SK-N-SH treated with all-trans-retinoic acid at 6 μM for 48 hours (cell line): ENCODE results near the gene ODC1.

Experiments used
- ARNTL ChIP-seq: fragments of 450-650 bp; formaldehyde crosslinking; IDR thresholded peaks from 2 replicates; pipeline ENCODE4 v1.5.0; 2020; ENCODE audit warnings: low read depth, mild to moderate bottlenecking, moderate library complexity, borderline replicate concordance
- BACH2 ChIP-seq: fragments of 250-450 bp; sonication (Bioruptor Pico); IDR thresholded peaks from 2 replicates; pipeline ENCODE4 v1.9.0; 2021; ENCODE audit warnings: mild to moderate bottlenecking, borderline replicate concordance
- CREB5 ChIP-seq: fragments of 250-450 bp; sonication (Bioruptor Pico); IDR thresholded peaks from 2 replicates; pipeline ENCODE4 v1.5.1; 2020; ENCODE audit warnings: low read depth, mild to moderate bottlenecking, moderate library complexity
- ESRRG ChIP-seq: fragments of 250-450 bp; sonication (Bioruptor Pico); IDR thresholded peaks from 2 replicates; pipeline ENCODE4 v1.6.1; 2021; ENCODE audit warnings: mild to moderate bottlenecking
- PATZ1 ChIP-seq: fragments of 250-450 bp; sonication (Bioruptor Pico); IDR thresholded peaks from 2 replicates; pipeline ENCODE4 v1.8.0; 2020; ENCODE audit warnings: mild to moderate bottlenecking, moderate library complexity, borderline replicate concordance
- RARB ChIP-seq: fragments of 250-450 bp; sonication (Bioruptor Pico); IDR thresholded peaks from 2 replicates; pipeline ENCODE4 v1.8.0; 2021; ENCODE audit warnings: mild to moderate bottlenecking, moderate library complexity
- TCF4 ChIP-seq: fragments of 250-450 bp; sonication (Bioruptor Pico); IDR thresholded peaks from 2 replicates; pipeline ENCODE4 v1.8.0; 2021; ENCODE audit warnings: mild to moderate bottlenecking, moderate library complexity, borderline replicate concordance
- TSHZ2 ChIP-seq: fragments of 250-450 bp; sonication (Bioruptor Pico); IDR thresholded peaks from 2 replicates; pipeline ENCODE4 v1.5.0; 2020; ENCODE audit warnings: mild to moderate bottlenecking, moderate library complexity
- ZC3H10 ChIP-seq: fragments of 250-450 bp; sonication (Bioruptor Pico); IDR thresholded peaks from 2 replicates; pipeline ENCODE4 v1.5.1; 2021; ENCODE audit warnings: mild to moderate bottlenecking, moderate library complexity
- ZFP3 ChIP-seq: fragments of 250-450 bp; sonication (Bioruptor Pico); IDR thresholded peaks from 2 replicates; pipeline ENCODE4 v1.5.0; 2020; ENCODE audit warnings: mild to moderate bottlenecking, moderate library complexity

- TF ChIP-seq RARB (no peak), TSHZ2 (CRISPR knock-in tag) (no peak), PATZ1 (CRISPR knock-in tag) (no peak), TCF4 (no peak), ARNTL (CRISPR knock-in tag) (no peak), ZC3H10 (no peak), BACH2 (no peak), ESRRG (CRISPR knock-in tag) (no peak), CREB5 (CRISPR knock-in tag) (no peak), ZFP3 (CRISPR knock-in tag) (no peak)
Measured at GRCh38 chr2:10440736-10441135, 7.4 kb downstream of the ODC1 start.
